ENCODE results near the gene STPG3.

- TF ChIP-seq CTCF (IDR thresholded peaks at IDR 0.05) (no peak), POLR2A (IDR thresholded peaks at IDR 0.05) (no peak), POLR2AphosphoS5 (IDR thresholded peaks at IDR 0.05; ENCODE audit: insufficient read depth in 1 of 2, low read depth in 1 of 2) (no peak)
These were observed 49.5 kb downstream of the STPG3 start for GRCh38 chr9:137300567-137301080.

Measured in vagina (tissue), 2 donors.